Measurements from ENCODE around the gene FKBP5.

DNA sequence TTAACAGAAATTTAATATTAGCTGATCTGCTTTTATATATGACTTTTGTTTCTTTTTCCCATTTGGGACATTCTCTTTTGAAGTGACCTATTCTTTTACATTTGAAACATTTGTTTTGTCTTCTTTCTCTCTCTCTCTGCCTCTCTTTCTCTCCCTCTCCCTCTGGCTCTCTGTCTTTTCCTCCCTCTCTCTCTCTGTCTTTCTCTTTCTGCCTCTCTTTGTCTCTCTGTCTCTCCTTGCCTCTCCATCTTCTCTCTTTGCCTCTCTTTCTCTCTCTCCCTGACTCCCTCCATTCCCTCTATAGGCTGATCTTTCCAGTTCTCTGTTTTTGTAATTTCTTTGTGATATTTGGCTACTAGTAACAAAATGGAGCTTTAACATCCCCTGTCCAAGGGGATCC lies 124.0 kb downstream of the FKBP5 start:
- no peak for TF ChIP-seq CTCF (conservative IDR thresholded peaks at IDR 0.05; ENCODE audit: low read length)
- TF ChIP-seq EZH2phosphoT487 (IDR thresholded peaks at IDR 0.05; ENCODE audit: borderline replicate concordance, low read depth, low read length) = no peak
